ENCODE results near the gene POLR1C.
A peak's percentile ranks its signal among the peaks of the same experiment; 100 is the strongest.
"Not testable (repeated sequence)": the region's sequence is repeated elsewhere in the genome, so short reads cannot be mapped to it uniquely, and the experiment has no call there.

The POLR1C gene

DNA sequence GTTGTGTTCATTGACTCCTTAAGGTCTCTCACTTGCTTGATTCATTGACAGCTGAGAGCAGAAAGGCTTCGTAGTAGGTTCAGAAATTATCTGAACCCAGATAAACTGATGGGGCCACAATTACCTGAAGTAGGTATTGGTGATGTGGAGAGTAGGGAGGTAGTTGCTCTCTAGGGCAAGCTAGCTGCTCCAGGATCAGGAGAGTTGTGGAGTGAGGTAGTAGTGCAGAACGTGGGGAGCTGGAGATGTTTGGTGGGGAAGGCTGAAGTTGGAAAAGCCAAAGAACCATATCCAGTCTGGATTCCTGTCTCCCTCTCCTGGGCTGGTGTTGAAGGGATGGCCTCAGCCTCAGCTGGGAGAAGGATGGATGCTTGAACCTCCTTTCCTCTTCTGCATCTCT lies 23.7 kb upstream of the POLR1C start:
- no peak for DNase-seq (ENCODE audit: low spot score)

DNA sequence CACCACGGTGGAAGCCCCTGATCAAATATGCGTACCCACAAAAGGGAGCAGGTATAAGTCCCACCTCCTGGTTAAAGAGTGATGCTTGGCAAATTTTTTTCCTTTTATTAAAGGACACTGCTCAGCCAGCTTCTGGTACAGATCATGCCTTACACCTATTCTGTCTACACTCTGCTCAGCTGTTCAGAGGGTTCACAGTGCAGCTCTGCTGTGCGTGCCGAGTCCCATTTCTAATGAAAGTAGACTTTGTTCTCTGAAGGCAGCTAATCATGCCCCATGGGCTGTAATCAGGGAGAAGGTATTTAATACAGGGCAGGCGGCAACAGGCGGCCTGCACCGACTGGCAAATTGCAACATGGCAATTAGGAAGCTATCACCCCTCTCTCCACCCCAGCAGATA lies 23.1 kb upstream of the POLR1C start:
- no peak for DNase-seq (ENCODE audit: low spot score)

DNA sequence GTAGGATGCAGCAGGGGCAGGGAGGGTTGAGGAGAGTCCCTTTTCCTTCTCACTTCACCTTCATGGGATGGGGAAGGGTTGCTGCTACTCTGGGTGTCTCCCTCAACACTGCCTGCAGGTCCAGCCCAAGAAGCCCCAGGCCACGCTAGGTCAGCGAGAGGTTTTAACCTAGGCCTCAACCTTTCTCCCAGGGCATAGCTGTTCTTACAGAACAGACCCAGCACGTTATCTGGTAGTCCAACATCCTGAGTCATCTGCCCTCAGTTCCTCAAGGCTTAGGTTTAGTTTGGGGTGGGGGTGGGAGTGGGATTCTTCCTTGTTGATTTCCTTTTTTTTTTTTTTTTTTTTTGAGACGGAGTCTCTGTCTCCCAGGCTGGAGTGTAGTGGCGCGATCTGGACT lies 22.6 kb upstream of the POLR1C start:
- no peak for DNase-seq (ENCODE audit: low spot score)

DNA sequence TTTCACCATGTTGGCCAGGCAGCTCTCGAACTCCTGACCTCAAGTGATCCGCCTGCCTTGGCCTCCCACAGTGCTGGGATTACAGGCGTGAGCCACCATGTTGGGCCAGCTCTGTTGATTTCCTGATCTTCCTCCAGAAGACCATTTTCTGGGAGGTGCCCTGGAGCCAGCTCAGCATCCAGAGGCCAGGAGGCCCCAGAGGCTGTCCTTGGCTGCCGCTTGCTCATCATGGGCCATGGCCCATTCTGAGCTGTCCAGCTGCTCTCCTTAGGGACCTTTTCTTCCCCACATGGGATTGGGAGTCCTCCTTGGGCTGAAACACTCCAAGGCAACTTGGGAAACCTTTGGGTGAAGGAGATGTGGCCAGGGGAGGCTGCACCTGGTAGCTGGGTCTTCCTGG lies 22.1 kb upstream of the POLR1C start:
- DNase-seq (ENCODE audit: low spot score) = no peak

DNA sequence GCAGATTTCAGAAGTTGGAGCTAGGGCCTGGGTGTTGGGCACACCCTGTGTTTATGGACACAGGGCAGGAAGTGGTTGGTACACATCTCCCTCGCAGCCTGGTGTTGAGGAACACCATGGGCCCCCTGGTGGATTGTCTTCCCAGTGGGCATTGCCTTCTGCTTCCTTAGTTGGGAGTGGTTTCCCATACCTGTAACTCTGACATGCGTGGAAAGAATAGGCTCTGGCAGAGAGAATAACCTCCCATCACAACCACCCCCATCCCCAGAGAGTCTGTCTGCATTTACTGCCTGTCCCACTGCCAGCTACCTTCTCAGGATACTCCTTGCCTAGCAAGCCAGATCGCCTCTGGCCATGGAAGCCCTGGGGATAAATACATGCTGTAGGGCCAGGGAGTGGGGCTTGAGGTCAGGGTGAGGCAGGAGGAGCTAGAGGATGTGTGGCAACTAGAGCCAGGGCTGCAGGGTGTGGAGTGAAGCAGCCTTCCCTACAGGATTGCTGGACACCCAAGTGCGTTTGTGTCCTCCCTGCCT lies 21.4 kb upstream of the POLR1C start:
- DNase-seq (ENCODE audit: low spot score) = peak; percentile 18

DNA sequence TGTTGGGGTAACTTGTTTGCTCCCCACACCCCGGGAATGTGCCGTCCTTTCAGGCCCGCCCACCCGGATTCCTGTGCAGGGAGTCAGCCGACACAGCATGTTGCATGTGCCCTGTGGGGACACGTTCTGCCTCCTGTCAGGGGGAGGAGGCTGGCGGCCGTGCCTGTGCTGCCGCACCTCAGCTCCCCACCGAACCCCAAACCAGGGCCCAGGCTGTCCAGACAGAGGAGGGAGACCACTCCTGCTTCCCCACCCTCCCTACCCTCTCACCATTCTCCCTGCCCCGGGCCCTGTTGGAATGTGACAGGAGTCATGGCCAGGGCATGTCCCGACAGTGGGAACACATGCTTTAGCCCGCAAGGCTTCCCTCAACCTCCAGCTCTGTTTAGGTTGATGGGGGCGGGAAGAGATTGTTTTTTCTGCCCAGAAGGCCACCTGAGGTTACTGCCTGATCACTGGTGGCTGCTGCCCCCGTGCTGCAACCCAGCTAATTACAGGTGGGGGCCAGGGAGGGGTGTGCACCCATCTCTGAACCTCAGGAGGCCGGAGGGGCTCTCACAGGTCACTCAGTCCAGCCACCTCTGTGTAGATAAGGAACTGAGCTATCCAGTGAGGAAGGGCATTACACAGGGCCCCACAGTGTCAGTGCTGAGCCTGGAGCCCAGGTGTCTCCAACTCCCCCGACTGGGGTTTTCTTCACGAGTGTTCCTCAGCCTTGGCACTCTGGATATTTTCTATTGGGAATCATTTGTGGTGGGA lies 20.3 kb upstream of the POLR1C start:
- DNase-seq (ENCODE audit: low spot score) = peak; percentile 18

DNA sequence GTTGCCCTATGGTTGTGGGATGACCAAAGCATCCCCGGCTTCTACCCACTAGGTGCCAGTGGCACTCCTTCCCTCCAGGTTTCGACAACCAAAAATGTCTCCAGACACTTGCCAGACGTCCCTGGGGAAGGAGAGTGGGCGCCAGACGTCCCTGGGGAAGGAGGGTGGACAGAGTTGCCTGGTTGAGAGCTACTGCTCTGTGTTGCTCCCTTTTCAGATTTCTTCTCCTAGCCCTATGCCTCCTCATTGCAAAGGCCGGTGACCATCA lies 19.8 kb upstream of the POLR1C start:
- no peak for DNase-seq (ENCODE audit: low spot score)

DNA sequence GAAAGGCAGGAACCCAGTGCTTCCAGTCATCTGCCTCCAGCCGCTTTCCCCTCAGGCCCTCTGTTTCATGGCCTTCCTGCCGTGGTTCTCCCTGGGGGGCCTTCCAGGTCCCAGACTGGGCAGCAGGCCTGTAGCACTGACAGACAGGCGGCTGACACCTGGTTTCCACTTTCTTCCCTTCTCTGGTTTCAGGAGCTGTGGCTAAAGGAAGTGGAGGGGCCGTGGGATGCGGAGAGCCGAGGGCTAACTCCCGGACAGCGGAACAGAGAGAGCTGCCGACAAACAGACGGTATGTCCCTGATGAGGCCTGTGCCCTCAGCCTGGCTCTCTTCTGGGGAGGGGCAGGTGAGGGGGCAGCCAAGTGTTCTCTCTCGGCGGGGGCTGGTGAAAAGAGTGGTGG lies 19.2 kb upstream of the POLR1C start:
- DNase-seq (ENCODE audit: low spot score) = no peak

DNA sequence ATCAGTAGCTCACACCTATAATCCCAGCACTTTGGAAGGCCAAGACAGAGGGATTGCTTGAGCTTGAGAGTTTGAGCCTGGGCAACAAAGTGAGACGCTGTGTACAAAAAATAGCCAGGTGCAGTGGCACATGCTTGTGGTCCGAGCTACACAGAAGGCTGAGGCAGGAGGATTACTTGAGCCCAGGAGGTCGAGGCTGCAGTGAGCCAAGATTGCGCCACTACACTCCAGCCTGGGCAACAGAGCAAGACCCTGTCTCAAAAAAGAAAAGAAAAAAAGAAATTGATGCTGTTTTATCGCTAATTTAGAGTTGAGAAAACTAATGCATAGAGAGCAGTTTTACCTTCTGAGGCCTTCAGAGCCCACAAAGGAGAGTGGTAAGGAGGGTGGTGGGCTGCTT lies 18.6 kb upstream of the POLR1C start:
- DNase-seq (ENCODE audit: low spot score) = not testable (repeated sequence)

DNA sequence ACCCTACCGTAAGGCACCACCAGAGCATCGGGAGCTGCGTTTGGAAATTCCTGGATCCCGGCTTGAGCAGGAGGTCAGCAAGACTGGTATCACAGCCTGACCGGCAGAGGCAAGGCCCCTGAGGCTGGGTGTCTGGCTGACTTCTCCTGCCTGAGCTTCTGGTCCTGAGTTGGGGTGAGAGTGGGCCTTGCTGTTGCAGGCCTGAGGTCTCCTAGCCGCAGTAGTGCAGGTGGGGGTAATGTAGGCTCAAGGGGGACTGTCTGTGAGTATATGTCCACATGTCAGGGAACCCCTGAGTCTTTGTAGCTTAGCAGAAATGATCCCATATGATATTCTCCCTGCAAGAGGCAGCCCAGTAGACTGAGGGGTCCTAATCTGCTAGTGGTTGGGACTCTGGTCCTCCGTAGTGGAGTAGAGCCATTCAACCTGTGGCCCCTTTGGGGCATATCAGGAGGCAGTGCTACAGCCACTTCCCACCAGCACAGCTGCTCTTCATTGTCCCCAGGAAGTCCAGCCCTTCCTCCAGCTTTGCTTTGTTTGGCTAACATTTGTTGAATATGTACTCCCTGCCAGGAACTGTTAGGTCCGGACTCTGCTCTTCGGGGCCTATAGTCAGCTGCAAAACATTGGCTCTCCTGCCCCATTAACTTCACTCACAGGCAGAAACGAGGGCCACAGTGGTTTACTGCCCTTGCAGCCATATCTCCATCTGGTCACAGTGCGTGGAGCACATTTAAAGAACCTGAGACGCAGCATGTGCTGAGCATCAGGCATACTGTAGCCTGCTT lies 17.7 kb upstream of the POLR1C start:
- DNase-seq (ENCODE audit: low spot score) = no peak

DNA sequence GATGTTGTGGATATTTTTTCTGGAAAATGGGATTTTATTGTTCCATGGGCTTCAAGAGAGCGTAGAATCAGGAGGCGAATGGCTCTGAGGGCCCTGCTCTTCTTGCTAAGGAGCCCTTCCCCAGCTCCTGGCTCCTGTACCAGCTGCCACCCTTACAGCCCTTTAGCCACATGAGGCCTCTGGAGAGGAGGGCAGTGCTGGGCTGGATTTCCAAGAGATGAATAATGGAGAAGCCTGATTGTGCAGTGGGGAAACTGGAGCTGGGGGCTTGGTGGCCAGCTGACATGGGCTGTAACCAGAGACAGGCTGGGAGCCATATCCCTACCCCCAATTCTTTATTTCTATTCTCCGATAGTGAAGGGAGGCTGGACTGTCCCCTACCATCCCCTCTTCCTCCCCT lies 16.0 kb upstream of the POLR1C start:
- DNase-seq (ENCODE audit: low spot score) = no peak

DNA sequence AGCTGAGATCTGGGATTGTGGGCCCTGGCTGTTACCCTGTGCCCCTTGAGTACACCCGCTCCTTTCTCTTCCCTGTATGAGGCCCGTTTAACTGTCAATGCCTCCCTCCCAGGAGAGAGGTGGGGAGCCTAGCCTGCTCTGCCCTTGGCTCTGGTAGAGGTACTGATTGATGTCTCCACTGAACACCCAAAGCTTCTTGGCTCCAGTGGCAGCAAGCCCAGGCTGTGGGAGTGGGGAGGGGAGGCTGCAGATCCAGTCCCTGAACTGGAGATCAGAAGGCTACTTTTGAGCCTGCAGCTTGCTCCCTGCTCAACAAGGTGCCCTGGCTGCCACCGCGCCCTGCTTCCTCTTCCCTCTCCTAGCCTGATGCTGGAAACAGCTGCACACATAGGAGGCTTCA lies 14.2 kb upstream of the POLR1C start:
- no peak for DNase-seq (ENCODE audit: low spot score)

DNA sequence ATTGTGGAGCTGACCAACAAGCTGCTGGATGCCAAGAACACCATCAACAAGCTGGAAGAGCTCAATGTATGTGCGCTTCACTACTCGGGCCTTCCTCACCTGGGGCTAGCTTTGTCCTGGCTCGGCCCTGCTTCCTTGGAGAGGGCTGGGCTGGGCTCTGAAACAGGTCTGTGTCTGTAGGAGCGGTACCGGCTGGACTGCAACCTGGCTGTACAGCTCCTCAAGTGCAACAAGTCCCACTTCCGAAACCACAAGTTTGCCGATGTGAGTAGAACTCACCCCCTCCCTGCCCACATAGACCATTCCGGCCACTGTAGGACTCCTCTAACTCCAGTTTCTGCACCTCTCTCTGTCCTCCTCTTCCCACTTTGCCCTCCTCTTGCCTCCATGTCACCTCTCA lies 13.4 kb upstream of the POLR1C start:
- no peak for DNase-seq (ENCODE audit: low spot score)

DNA sequence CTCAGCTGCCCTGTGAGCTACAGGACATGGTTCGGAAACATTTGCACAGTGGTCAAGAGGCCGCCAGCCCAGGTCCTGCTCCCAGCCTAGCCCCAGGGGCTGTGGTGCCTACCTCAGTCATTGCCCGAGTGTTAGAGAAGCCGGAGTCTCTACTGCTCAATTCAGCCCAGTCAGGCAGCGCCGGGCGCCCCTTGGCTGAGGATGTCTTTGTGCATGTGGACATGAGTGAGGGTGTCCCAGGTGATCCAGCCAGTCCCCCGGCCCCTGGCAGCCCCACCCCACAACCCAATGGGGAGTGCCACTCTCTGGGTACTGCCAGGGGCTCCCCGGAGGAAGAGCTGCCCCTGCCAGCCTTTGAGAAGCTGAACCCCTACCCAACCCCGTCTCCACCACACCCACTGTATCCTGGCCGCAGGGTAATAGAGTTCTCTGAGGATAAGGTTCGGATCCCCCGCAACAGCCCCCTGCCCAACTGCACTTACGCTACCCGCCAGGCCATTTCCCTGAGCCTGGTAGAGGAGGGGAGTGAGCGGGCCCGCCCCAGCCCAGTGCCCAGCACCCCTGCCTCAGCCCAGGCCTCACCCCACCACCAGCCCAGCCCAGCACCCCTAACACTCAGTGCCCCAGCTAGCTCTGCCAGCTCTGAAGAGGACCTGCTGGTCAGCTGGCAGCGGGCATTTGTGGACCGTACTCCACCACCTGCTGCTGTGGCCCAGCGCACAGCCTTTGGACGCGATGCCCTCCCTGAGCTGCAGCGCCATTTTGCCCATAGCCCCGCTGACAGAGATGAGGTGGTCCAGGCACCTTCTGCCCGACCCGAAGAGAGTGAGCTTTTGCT lies 11.9 kb upstream of the POLR1C start:
- no peak for DNase-seq (ENCODE audit: low spot score)

DNA sequence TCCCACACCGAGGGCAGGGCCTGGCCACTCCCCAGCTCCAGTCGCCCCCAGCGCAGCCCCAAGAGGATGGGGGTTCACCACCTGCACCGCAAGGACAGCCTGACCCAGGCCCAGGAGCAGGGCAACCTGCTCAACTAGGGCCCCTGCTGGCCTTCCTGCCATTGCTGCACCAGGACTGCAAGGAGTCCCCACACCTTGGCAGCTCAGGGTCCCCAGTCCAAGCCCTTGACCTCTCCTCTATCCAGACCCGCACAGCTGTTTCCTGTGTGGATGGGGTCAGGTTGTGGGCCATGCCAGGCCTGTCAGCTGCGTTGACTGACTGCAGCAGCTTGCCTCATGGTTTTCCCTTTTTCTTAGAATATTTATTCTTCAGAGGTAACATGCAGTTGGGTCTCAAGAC lies 11.2 kb upstream of the POLR1C start:
- no peak for DNase-seq (ENCODE audit: low spot score)

DNA sequence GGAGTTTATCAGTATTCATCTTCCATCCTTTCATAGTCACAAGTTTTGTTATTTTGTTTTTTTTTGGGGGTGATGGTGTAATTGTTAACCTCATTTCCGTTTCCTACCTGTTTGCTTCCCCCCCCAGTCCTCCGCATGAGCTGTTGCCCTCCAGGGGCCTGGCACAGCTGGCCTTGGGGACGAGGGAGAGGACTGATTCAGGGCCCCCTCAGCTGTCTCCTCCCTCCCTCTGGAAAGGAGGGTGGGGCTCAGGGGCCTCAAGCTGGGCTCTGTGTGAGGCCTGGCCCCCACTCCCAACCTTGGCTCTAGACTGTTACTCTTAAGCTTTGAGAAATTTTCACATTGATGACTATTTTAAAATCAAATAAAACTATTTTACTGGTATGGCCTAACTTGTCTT lies 10.7 kb upstream of the POLR1C start:
- DNase-seq (ENCODE audit: low spot score) = no peak

DNA sequence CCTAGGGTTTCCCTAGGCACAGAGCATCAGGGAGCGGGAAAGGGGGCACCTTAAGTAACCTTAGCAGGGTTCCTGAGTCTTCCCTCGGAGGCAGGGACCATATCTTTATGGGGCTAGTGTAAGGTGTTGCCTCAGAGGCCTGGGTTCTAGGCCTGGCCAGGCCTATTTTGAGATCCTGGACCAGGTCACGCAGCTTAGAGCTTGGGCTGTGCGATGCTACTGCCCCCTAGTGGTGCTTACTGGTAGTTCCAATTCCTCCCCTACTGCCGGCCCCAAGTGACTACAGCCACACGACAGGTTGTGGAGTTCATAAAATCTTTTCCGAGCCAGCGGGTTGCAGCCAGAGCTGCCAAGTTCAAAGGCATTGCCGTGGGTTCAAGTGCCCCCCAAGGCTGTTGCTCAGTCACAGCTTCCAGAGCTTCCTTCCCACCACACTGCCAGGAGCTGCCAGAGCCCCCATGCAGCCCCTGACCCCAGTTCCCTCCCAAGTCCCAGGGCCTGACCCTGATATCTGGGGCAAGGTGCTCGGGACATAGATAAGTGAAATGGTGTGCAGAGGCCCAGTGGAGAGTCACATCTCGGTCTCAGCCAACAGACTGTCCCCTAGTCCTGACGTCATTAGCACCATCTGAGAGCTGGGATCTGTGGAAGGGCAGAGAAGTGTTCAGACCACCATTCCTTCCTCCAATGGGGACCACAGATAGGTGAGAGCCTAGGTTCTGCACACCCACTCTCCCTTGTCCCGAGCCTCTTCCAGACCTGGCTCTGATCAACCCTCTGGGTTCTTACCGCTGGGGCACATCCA lies 10.0 kb upstream of the POLR1C start:
- peak; percentile 85 for DNase-seq (ENCODE audit: low spot score)

DNA sequence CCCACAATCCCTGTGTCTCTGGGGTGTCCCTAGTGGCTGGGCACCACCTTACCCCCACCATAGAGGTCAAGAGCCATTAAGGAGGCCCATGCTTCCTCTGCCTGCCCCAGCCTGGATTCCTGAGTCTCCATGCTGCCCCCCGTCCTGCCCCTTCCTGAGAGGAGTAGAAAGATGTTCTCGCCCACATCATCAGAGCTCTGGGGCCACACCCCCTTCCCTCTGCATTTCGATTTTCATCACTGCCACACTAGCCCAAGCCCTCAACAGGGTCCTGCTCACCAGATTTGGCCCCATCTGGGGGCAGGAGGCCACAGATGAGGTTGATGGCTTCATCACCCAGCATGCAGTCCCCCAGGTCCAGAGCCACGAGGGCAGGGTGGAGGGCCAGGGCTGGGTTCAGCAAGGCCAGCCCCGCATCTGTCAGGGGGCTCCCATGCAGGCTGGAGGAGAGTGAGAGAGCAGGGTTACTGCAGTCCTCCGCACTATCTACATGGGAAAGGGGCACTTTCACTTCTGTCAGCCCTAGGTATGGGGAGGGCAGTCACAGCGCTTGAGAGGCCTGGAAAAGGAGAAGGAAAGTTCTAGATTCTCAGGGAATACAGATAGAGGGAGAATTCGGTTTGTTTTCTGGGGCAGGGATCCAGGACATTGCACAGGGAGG lies 8.3 kb upstream of the POLR1C start:
- no peak for DNase-seq (ENCODE audit: low spot score)

DNA sequence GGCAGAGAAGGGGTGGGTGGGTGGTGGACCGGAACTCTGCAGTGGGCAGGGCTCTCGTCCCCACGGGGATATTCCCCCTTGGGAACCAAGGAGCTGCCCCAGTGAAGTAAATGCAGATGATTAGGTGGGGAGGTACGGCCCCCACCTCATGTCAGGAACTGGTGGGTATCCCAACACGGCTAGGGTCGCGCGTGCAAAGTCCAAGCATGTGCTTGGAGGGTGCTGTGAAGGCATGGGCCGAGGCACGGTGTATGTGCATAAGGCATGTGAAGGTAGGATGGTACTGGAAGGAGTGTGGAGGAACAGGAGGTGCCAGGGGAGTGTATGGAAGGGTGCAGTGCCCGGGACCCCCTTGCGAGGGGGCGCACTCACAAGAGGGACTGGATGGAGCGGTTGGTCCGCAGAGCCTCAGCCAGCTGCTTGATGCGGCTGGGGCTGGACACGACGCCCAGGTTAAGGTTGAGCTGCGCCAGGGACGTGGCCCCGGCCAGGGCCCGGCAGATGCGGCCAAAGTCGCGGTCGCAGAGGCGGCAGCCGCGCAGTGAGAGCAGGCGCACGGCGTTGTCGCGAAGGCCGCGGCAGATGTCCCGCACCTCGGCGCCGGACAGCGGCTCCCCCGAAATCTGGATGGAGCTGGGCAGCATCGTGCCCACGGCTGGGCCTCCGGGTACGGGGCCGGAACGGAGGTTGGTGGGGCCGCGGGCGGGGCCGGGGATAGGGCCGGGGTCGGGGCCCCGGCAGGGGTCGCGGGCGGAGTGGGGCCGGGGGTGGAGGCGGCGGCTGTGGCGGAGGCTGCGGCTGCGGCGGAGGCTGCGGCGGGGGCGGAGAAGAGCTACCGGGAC lies 7.5 kb upstream of the POLR1C start:
- DNase-seq (ENCODE audit: low spot score) = no peak

Measured in CD4-positive, alpha-beta T cell treated with Interleukin-2 at 100 ng/mL for 4 hours (primary cell).